HFFc6 (cell line): Measurements from ENCODE around the gene KCNE1. TPM values are rescaled to one million over a fixed set of nuclear protein-coding genes. Genes with fewer than 3 reads are reported as not detected.
A peak's percentile ranks its signal among the peaks of the same experiment; 100 is the strongest.

Experiments
- DNase-seq: peaks from one replicate; pipeline ENCODE4 v3.0.0-alpha.2; 2018
- H3K27ac Mint-ChIP-seq: 2 replicates; pipeline ENCODE4 v1.8.0; 2020; ENCODE audit warnings: mild to moderate bottlenecking, mixed read lengths
- H3K27me3 Mint-ChIP-seq: 2 replicates; pipeline ENCODE4 v1.8.0; 2021; ENCODE audit warnings: mild to moderate bottlenecking, moderate library complexity, mixed read lengths; ENCODE audit not compliant: insufficient read depth
- H3K36me3 Mint-ChIP-seq: 2 replicates; pipeline ENCODE4 v1.8.0; 2021; ENCODE audit warnings: low read depth, mixed read lengths
- H3K4me1 Mint-ChIP-seq: 2 replicates; pipeline ENCODE4 v1.8.0; 2020; ENCODE audit warnings: low read depth, mixed read lengths
- H3K4me3 Mint-ChIP-seq: 2 replicates; pipeline ENCODE4 v1.8.0; 2020; ENCODE audit warnings: mild to moderate bottlenecking, moderate library complexity, mixed read lengths
- H3K9me3 Mint-ChIP-seq: 2 replicates; pipeline ENCODE4 v1.8.0; 2020; ENCODE audit warnings: mild to moderate bottlenecking, mixed read lengths
- total RNA-seq, 6 experiments: library from RNA; stranded (reverse); fragmentation: NEBNext Ultra II Directional; extraction: Animal tissue kit (Norgen Biotek cat#: 25700); gene quantifications; 2 replicates in 1 of 6; 3 replicates in 5 of 6; pipeline ENCODE4 v1.2.3, GENCODE V29; 2021
- TF ChIP-seq, protein P1 (sequence below): fragments of 200-600 bp; sonication (generic); IDR thresholded peaks from 2 replicates; pipeline ENCODE4 v1.5.0; 2021; ENCODE audit warnings: antibody characterized with exemption, mild to moderate bottlenecking

KCNE1 gene
- total RNA-seq, 6 experiments from 2014 or later = 0.71 to 1.3 (median 0.85) TPM

DNA sequence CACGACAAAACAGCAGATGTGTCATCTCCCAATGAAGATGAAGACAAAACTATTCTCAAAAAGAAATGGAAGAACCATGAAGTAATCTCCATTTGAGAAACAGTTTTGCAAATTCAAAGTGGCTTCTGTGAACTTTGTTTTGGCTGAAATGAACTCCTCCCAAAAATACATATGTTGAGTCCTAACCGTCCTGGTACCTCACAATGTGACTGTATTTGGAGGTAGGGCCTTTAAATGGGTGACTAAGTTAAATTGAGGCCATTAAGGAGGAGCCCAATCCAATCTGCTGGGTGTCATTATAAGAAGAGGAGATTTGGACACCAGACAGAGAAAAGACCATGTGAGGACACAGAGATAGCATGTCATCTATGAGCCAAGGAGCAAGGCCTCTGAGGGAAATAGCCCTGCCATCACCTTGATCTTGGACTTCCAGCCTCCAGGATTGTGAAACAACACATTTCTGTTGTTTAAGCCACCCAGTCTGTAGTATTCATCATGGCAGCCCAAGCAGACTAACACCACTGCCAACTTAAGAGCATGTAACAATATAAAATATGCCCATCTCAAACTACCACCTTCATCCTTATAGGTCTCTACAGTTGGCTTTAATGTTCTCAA lies 38.3 kb upstream of the KCNE1 start:
- Mint-ChIP-seq H3K27ac (peak overlapping the region; percentile 13; the same call in 1 of the 2 replicates), H3K4me3 (no peak overlapping the region)
- DNase-seq = no peak

DNA sequence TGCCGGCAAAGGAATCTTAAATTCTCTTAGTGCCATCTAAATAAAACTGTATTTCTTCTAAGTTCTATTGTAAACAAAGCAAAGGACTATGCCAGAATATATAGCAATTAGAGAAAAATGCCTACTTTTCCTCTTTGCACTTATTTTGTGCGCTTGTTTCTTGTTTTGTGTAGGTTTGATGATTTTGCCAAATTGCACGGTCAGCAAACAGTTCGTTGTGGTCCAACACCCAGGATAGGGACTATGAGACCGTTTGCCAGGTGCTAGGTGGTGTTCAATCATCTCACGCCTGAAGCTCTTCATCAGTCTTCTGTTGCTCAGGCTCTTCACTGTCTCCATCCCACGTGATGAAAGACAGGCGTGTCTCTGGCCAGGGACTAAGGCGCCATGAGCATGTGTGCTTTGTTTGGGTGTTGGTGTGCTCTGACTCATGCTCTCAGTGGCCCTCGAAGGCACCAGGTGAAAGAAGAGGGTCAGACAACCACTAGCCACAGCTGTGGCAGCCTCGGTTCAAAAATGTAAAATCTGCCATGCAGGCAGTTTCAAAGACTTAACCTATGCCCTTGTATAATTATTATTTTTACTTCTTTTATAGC lies 36.9 kb upstream of the KCNE1 start:
- TF ChIP-seq, protein P1, sequence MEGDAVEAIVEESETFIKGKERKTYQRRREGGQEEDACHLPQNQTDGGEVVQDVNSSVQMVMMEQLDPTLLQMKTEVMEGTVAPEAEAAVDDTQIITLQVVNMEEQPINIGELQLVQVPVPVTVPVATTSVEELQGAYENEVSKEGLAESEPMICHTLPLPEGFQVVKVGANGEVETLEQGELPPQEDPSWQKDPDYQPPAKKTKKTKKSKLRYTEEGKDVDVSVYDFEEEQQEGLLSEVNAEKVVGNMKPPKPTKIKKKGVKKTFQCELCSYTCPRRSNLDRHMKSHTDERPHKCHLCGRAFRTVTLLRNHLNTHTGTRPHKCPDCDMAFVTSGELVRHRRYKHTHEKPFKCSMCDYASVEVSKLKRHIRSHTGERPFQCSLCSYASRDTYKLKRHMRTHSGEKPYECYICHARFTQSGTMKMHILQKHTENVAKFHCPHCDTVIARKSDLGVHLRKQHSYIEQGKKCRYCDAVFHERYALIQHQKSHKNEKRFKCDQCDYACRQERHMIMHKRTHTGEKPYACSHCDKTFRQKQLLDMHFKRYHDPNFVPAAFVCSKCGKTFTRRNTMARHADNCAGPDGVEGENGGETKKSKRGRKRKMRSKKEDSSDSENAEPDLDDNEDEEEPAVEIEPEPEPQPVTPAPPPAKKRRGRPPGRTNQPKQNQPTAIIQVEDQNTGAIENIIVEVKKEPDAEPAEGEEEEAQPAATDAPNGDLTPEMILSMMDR = no peak
- Mint-ChIP-seq H3K27me3 (peaks cover 2% of the 10 kb centered on the region; the same call in 1 of the 2 replicates), H3K4me1 (peaks cover 85% of the 10 kb centered on the region), H3K36me3 (peaks cover 18% of the 10 kb centered on the region), H3K4me3 (no peak overlapping the region), H3K27ac (no peak overlapping the region), H3K9me3 (no peaks in the 10 kb centered on the region)
- no peak for DNase-seq

More for the DNA sequence above, 38.3 kb upstream of the KCNE1 start:
- H3K9me3 Mint-ChIP-seq = peaks cover 12% of the 10 kb centered on the region
- peaks cover 81% of the 10 kb centered on the region for H3K4me1 Mint-ChIP-seq
- TF ChIP-seq, protein P1 = no peak
- peaks cover 2% of the 10 kb centered on the region; the same call in 1 of the 2 replicates for H3K27me3 Mint-ChIP-seq
- peaks cover 30% of the 10 kb centered on the region for H3K36me3 Mint-ChIP-seq

DNA sequence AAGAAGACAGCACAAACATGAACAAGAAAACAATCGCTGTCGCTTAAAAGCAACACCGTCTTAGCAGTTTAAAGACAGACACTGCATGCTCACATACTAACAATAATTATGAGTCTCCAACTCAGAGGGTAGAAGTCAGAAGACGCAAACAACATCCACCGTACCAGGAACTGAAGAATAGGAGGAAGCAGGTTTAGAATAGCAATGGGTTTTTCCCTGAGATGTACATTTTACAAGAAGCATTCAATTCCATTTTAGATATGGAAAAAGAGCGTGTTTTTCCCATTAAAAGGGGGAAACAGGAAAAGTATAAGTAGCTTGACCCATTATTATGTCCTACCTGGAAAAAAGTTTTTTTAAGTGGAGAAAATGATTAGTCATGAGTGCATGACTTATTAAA lies 34.5 kb upstream of the KCNE1 start:
- H3K4me3 Mint-ChIP-seq = no peak overlapping the region
- peak overlapping the region; percentile 98 for H3K27ac Mint-ChIP-seq
- peaks cover 2% of the 10 kb centered on the region for H3K27me3 Mint-ChIP-seq
- TF ChIP-seq, protein P1 = no peak
- H3K9me3 Mint-ChIP-seq = peaks cover 6% of the 10 kb centered on the region
- peaks cover 73% of the 10 kb centered on the region for H3K4me1 Mint-ChIP-seq
- DNase-seq = no peak
- H3K36me3 Mint-ChIP-seq = peaks cover 24% of the 10 kb centered on the region

DNA sequence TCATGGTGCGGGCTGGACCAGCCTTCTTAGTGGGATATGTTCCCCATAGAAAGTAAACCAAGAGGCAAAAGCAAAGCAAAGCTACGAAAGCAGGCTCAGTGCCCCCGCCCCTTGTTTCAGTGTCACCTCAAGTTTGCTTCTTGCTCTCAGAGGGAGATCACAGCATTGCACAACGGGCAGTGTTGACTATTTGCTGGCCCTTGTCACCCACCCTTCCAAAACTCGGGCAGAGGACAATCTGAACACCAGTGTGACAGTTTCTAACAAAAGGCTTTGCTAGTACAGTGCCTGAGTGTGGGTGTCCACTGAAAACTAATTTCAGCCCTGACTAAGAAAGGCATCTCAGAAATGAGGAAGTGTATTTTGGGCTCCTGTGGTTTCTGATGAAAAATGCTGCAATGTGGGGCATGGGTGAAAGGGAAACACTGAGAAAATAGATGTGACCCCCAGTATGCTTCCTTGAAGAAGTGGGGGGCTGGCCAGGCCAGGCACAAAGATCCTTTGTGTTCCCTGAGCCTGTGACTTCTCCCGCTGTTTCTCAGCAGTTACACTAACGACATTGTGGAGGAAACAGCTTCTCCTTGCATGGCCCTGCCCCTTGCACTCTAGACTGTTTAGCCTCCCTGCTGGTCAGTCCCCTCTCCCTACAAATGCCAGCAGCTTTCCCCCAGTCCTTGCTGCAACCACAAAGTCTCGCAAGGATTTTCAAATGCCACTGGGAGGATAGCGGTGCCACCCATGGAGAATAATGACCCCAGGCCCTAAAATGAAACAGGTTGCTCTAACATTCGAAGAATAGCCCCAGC lies 33.3 kb upstream of the KCNE1 start:
- TF ChIP-seq, protein P1 = no peak
- peak; percentile 58 for DNase-seq
- peaks cover 17% of the 10 kb centered on the region for H3K36me3 Mint-ChIP-seq
- peak overlapping the region; percentile 98 for H3K27ac Mint-ChIP-seq
- H3K9me3 Mint-ChIP-seq = peaks cover 6% of the 10 kb centered on the region
- H3K4me3 Mint-ChIP-seq = peak overlapping the region; percentile 82
- H3K4me1 Mint-ChIP-seq = peaks cover 60% of the 10 kb centered on the region
- H3K27me3 Mint-ChIP-seq = peaks cover 2% of the 10 kb centered on the region

DNA sequence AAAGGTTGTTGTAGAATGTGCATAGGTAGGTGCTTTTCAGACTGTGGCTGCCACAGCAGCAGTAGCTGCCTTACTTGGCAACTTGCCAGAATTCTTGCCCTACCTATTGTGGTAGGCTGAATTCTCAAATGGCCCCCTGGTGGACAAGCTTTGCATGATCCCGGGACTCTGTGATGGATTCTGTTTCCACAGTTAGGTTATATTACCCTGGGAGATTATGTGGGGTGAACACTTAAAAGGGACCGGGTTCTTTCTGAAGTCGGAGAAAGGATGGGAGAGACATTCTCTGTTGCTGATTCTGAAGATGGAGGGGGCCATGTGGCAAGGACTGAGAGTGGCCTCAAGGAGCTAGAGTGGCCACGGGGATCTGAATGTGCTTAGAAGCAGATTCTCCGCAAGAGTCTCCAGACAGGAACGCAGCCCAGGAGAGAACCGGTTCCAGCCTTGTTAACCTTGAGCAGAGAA lies 32.1 kb upstream of the KCNE1 start:
- peak overlapping the region; percentile 98 for H3K27ac Mint-ChIP-seq
- peaks cover 58% of the 10 kb centered on the region for H3K4me1 Mint-ChIP-seq
- peak; percentile 64 for DNase-seq
- peaks cover 2% of the 10 kb centered on the region for H3K27me3 Mint-ChIP-seq
- TF ChIP-seq, protein P1 = peak; percentile 87
- H3K36me3 Mint-ChIP-seq = peaks cover 7% of the 10 kb centered on the region
- peak overlapping the region; percentile 37; the same call in 1 of the 2 replicates for H3K4me3 Mint-ChIP-seq
- H3K9me3 Mint-ChIP-seq = peaks cover 6% of the 10 kb centered on the region
